ENCODE measurements around the gene NEU3.
"Not testable (repeated sequence)": the region's sequence is repeated elsewhere in the genome, so short reads cannot be mapped to it uniquely, and the experiment has no call there.

Gene NEU3

DNA sequence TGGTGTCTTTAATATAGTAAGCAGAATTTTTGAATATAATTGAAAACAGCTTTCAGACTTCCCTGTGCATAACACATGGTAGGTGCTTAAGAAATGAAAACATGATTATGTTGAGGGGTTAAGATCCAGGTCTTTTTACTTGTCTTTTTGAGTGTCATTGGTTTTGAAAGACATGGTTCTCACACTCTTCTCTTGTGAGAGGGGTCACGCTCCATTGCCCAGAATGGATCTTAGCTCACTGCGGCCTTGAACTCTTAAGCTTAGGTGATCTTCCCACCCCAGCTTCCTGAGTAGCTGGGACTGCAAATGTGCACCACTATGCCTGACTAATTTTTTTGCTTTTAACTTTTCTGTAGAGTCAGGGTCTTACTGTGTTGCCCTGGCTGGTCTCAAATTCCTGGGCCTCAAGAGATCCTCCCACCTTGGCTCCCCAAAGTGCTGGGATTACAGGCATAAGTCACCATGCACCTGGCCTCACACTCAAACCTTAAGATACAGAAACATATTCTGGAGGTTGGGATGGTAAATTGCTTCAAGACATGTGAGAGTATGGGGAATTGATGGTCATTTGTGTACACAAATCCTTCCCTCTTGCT lies 38.3 kb upstream of the NEU3 start:
- no peak for TF ChIP-seq CTCF (IDR thresholded peaks at IDR 0.05; ENCODE audit: low read depth, low read length)
- DNase-seq (ENCODE audit: extremely low read depth, low read depth), result no peak

DNA sequence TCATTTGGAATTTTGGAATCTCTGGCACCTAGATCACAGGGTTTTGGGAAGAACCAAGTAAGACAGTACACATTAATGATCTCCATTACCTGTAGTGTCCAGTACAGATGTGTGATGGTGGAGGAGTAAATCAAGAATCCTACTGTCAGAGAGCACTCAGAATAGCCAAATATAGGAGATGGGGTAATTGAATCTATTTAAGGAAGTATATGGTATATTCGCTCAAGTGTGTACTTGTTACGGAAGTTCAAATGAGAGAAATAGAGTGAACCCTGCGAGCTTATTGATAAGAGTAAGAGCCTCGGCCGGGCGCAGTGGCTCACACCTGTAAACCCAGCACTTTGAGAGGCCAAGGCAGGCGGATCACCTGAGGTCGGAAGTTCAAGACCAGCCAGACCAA lies 37.5 kb upstream of the NEU3 start:
- no peak for DNase-seq (ENCODE audit: extremely low read depth, low read depth)
- TF ChIP-seq CTCF (IDR thresholded peaks at IDR 0.05; ENCODE audit: low read depth, low read length), result no peak

- DNase-seq (ENCODE audit: extremely low read depth, low read depth), result no peak
- no peak for TF ChIP-seq CTCF (IDR thresholded peaks at IDR 0.05; ENCODE audit: low read depth, low read length)
These were observed 36.0 kb upstream of the NEU3 start for GRCh38 chr11:74952752-74953151.

DNA sequence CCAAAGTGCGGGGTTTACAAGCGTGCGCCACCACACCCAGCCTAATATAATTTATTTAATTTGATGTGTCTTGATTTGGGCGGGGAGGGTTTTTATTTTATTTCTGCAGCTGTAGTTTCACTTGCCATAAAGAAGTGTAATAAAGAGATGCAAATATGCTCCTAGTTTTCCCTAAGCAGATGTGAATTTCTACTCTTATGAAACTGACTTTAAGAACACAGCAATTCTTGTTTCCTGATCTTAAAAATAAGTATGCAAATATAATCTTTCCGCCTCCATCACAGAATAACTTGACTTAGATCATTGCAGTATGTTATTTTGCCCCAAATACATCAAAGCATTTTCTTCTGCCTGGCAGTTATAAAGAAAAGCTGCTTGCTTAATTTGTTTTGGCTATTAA lies 35.3 kb upstream of the NEU3 start:
- no peak for TF ChIP-seq CTCF (IDR thresholded peaks at IDR 0.05; ENCODE audit: low read depth, low read length)
- no peak for DNase-seq (ENCODE audit: extremely low read depth, low read depth)

- TF ChIP-seq CTCF (IDR thresholded peaks at IDR 0.05; ENCODE audit: low read depth, low read length), result no peak
- no peak for DNase-seq (ENCODE audit: extremely low read depth, low read depth)
These were observed 34.5 kb upstream of the NEU3 start for GRCh38 chr11:74954199-74954598.

DNA sequence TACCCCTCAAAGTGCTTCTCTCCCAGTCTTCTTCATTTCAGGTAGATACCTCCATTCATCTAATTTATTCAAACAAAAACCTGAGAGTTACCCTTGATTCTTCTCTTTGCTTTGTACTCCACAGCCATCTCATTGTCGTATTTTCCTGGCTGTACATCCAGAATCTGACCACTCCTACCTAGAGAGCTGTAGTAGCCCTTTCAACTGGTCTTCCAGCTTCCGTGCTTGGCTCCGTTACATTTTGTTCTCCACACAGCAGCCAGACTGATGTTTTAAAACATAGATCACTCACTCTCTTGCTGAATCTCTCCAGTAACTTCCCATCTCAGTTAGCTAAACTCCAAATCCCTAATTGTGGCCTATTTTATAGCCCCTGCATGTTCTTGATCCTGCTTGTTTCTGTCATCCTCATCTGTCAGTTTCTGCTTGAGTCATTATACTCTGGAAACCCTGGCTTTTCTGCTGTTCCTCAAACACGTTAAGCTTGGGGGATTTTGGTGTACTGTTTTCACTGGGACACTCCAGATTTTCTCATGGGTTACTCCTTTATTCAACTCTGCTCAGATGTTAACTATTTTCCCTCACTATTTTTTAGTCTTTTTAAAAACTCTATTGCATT lies 32.2 kb upstream of the NEU3 start:
- DNase-seq (ENCODE audit: extremely low read depth, low read depth), result no peak
- TF ChIP-seq CTCF (IDR thresholded peaks at IDR 0.05; ENCODE audit: low read depth, low read length), result no peak

DNA sequence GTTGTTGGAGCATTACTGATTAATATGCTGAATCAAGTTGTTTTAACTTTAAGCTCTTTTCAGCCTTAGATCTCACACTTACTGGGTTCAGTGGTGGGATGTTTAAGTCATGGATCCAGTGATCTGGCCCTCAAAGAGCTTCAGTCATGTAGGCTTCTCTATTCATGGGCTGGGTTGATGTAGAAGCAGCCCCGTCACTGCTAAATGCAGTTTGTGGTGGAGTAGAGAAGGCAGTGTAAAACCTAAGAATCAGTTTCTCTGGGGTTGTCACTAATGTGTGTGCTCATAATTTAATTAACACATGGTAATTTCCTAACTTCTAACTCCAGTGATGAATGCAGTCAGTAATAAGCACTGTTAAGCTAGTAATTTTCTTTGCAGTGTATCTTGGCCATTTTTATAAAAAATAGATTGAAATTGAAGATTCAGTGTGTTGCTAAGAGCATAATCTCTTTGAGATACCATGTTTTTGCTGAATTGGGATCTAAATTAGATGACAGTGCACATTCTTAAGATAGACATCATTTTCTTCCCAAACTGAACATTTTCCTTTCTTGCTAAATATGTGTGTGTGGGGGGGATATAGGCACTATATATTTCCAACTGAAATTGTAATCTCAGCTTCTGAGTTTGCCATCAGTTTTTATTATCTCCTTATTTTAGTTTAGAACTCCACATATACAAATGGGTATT lies 30.6 kb upstream of the NEU3 start:
- no peak for DNase-seq (ENCODE audit: extremely low read depth, low read depth)
- no peak for TF ChIP-seq CTCF (IDR thresholded peaks at IDR 0.05; ENCODE audit: low read depth, low read length)

DNA sequence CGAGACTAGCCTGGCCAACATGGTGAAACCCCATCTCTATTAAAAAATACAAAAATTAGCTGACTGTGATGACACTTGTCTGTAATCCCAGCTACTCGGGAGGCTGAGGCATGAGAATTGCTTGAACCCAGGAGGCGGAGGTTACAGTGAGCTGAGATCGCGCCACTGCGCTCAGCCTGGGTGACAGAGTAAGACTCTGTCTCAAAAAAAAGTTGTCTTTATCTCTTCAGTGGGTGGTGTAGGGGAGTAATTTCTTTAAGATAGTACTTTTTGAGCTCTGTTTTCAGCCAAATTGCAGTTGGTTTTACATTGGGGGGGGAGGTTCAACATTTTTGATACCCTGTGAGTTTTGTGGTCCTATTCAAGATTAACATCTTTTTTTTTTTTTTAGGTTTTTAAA lies 28.6 kb upstream of the NEU3 start:
- DNase-seq (ENCODE audit: extremely low read depth, low read depth), result not testable (repeated sequence)
